Fibroblast of villous mesenchyme (primary cell): ENCODE data around the gene KDM7A. TPM values are rescaled to one million over a fixed set of nuclear protein-coding genes. Genes with fewer than 3 reads are reported as not detected.
"Not testable (repeated sequence)": the region's sequence is repeated elsewhere in the genome, so short reads cannot be mapped to it uniquely, and the experiment has no call there.

Source experiments
- DNase-seq: peaks from one replicate; pipeline ENCODE4 v3.0.0-alpha.2; 2010; ENCODE audit warnings: low read depth
- H3K4me3 ChIP-seq: 2 replicates; pipeline ENCODE4 v1.5.1; 2011; ENCODE audit warnings: low read depth, mild to moderate bottlenecking, low read length
- total RNA-seq: library from RNA; depleted of rRNA; stranded (reverse); fragments of >200 nt; gene quantifications from 2 replicates; pipeline ENCODE4 v1.2.3, GENCODE V29; 2012
- TF ChIP-seq, protein P1 (sequence below): IDR thresholded peaks from 2 replicates; pipeline ENCODE4 v1.5.1; 2012; ENCODE audit warnings: low read depth, mild to moderate bottlenecking, low read length; ENCODE audit not compliant: insufficient read depth

The KDM7A gene
- total RNA-seq, 1 donor, result 3.9 TPM

DNA sequence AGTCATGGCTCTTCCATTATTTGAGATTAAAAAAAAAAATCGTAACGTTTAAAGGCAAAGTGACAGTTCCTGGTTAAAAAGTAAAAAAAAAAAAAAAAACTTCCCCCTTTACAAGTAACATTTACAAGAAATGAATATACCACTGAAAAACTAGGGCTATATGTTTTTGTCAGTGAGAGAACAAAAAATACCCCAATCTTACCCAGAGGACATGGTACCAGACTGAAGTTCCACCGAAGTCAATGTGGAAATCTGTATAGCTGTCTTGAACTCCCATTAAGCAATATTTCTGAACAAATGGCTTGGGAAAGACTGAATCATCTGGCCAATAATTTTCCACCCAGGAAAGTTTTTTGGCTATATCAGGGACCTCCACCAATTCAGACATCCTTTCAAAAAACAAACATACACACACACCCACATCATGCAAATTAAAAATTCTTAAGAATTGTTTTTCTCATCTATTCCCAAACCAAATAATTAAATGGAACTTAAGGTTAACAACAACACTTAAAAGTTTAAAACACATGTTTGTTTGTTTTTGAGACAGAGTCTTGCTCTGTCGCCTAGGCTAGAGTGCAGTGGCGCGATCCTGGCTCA lies 50.2 kb downstream of the KDM7A start:
- TF ChIP-seq, protein P1, sequence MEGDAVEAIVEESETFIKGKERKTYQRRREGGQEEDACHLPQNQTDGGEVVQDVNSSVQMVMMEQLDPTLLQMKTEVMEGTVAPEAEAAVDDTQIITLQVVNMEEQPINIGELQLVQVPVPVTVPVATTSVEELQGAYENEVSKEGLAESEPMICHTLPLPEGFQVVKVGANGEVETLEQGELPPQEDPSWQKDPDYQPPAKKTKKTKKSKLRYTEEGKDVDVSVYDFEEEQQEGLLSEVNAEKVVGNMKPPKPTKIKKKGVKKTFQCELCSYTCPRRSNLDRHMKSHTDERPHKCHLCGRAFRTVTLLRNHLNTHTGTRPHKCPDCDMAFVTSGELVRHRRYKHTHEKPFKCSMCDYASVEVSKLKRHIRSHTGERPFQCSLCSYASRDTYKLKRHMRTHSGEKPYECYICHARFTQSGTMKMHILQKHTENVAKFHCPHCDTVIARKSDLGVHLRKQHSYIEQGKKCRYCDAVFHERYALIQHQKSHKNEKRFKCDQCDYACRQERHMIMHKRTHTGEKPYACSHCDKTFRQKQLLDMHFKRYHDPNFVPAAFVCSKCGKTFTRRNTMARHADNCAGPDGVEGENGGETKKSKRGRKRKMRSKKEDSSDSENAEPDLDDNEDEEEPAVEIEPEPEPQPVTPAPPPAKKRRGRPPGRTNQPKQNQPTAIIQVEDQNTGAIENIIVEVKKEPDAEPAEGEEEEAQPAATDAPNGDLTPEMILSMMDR, result no peak
- no peak overlapping the region for H3K4me3 ChIP-seq
- no peak for DNase-seq

- TF ChIP-seq, protein P1, result no peak
- no peak overlapping the region for H3K4me3 ChIP-seq
- DNase-seq, result no peak
Measured at GRCh38 chr7:140122965-140123364, 53.8 kb downstream of the KDM7A start.

DNA sequence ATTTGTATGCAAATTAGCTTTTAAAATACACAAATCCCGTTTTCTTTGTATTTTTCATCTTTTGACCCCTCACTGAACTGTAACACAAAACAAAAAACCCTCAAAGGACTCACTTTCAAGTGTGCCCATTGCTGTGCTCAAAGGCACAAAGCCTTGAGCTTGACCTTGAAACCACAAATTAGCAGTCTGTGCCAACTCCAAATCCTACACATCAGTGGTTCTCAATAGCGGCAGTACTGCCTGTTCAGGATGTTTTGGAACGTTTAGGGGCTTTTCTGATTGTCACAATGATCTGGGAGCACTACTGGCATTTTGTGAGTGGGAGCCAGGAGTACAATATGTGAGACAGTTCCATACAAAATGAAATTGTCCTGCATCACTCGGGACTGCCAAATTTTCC lies 55.5 kb downstream of the KDM7A start:
- DNase-seq, result no peak
- TF ChIP-seq, protein P1, result no peak
- no peak overlapping the region for H3K4me3 ChIP-seq

GRCh38 chr7:140114817-140115216 lies 62.0 kb downstream of the KDM7A start:
- not testable (repeated sequence) for DNase-seq, H3K4me3 ChIP-seq

- DNase-seq, H3K4me3 ChIP-seq: not testable (repeated sequence)
Measured at GRCh38 chr7:140108777-140109176, 68.0 kb downstream of the KDM7A start.

GRCh38 chr7:140096459-140096858 lies 80.3 kb downstream of the KDM7A start:
- TF ChIP-seq, protein P1, result no peak
- no peak overlapping the region for H3K4me3 ChIP-seq
- DNase-seq, result no peak

- TF ChIP-seq, protein P1, result no peak
- no peak overlapping the region for H3K4me3 ChIP-seq
Measured at GRCh38 chr7:140093375-140093774, 83.4 kb downstream of the KDM7A start.

GRCh38 chr7:140085447-140085846 lies 91.3 kb downstream of the KDM7A start:
- TF ChIP-seq, protein P1, result no peak
- no peak overlapping the region for H3K4me3 ChIP-seq
- DNase-seq, result no peak

More at GRCh38 chr7:140093375-140093774, 83.4 kb downstream of the KDM7A start:
- no peak for DNase-seq
